Brain microvascular endothelial cell (primary cell): ENCODE measurements around the gene TRABD2B.

ENCODE experiments used
- DNase-seq: peaks from one replicate; pipeline ENCODE4 v3.0.0-alpha.2; 2020
- H3K27ac ChIP-seq: fragments of 250-450 bp; sonication (Bioruptor Pico); 2 replicates; pipeline ENCODE4 v1.5.1; 2020; ENCODE audit warnings: mild to moderate bottlenecking, moderate library complexity
- H3K27me3 ChIP-seq: fragments of 250-450 bp; sonication (Bioruptor Pico); replicated peaks from 2 replicates; pipeline ENCODE4 v1.5.1; 2020; ENCODE audit warnings: mild to moderate bottlenecking
- H3K36me3 ChIP-seq: fragments of 250-450 bp; sonication (Bioruptor Pico); replicated peaks from 2 replicates; pipeline ENCODE4 v1.5.1; 2020; ENCODE audit warnings: mild to moderate bottlenecking
- H3K4me3 ChIP-seq: 2 replicates; pipeline ENCODE4 v1.5.1; 2011; ENCODE audit warnings: low read depth, mild to moderate bottlenecking, control low read depth, low read length, moderate library complexity
- CTCF ChIP-seq: IDR thresholded peaks from 2 replicates; pipeline ENCODE4 v1.5.1; 2011; ENCODE audit warnings: low read depth, mild to moderate bottlenecking, moderate library complexity, low read length, control low read depth, inconsistent platforms; ENCODE audit errors: missing control alignments
- in situ Hi-C: cut with HindIII; loops from 2 replicates; pipeline ENCODE4 v1.10.0; 2017; ENCODE audit warnings: low sequenced_read_pairs, low pct_ligation_motif_present

The TRABD2B gene

GRCh38 chr1:47788761-47789160, 208.4 kb downstream of the TRABD2B start:
- H3K36me3 ChIP-seq = no peaks in the 10 kb centered on the region
- no peak overlapping the region for H3K4me3 ChIP-seq
- in situ Hi-C loops = no loop called here
- no peak for DNase-seq
- H3K27ac ChIP-seq = no peak overlapping the region
- H3K27me3 ChIP-seq = no peaks in the 10 kb centered on the region
- TF ChIP-seq CTCF = no peak

DNA sequence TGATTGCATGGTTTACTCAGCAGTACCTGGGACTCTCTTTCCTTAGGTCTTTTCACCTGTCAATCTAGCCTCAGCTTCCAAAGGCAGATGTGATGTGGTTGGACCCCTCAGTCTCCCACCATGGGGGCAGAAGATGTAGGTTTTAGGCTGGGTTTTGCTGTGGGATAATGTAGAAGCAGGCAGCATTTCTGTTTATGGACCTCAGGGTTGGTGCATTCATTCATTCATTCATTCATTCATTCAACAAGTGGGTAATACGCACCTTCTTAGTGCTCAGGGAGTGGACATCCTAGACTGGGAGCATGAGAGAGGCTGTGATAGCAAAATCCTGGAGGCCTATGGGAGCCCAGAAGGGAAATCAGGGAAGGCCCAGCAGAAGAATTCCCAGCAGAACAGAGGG, 209.6 kb downstream of the TRABD2B start:
- TF ChIP-seq CTCF = no peak
- H3K36me3 ChIP-seq = no peaks in the 10 kb centered on the region
- no peak overlapping the region for H3K4me3 ChIP-seq
- no peaks in the 10 kb centered on the region for H3K27me3 ChIP-seq
- DNase-seq = no peak
- in situ Hi-C loops = no loop called here
- no peak overlapping the region for H3K27ac ChIP-seq

DNA sequence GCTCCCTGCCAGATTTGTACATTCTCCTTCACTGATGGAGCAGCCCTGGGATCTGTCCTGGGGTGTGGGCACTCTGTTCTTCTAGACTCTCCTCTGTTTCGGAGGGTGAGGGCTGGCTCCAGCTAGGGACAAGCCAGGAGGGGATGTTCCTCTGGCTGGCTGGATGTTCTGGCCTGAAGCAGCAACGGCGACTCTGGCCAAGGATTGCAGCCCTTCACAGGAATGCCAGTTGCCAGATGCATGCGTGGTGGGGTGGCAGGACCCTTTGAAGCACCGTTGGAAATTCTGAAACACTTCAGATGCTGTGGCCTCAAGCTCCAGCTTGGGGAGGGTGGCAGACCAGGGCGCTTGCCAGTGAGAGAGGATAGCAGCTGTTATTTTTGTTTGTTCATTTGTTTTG, 210.9 kb downstream of the TRABD2B start:
- Histone ChIP-seq H3K27me3 (no peaks in the 10 kb centered on the region), H3K4me3 (no peak overlapping the region), H3K36me3 (no peaks in the 10 kb centered on the region), H3K27ac (no peak overlapping the region)
- DNase-seq = no peak
- in situ Hi-C loops = no loop called here
- TF ChIP-seq CTCF = no peak

DNA sequence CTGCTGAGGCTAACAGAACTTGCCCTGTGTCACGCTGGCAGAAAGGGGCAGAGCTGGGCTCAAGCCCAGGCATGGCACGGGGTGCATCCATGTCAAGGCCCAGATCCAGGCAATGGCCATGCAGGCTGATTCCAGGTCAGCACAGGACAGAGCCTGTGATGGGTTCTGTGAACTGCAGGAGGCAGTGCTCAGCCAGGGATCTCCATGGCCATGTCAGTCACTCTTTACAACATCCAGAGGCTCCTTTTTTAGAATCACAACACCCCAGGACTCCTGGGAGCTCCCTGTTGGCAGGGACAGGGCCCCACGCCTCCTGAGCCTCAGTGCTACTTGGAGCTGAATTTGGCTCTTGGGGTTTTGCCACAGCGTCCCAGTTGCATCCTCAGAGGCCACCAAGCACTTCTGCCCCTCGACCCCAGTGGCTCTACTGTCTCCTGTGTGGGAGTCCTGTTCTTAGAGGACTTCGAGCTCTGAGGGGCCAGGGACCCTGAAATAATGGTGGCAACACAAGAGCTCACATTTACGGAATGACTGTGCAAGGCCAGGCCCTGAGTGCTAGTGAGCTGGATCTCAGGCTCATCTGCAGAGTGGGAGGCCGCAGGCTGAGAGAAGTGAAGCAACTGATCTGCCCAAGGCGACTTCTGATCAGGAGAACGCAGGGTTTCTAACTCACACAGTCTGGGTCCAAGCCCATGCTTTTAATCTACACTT, 211.5 kb downstream of the TRABD2B start:
- Histone ChIP-seq H3K4me3 (no peak overlapping the region), H3K27ac (no peak overlapping the region), H3K27me3 (no peaks in the 10 kb centered on the region), H3K36me3 (no peaks in the 10 kb centered on the region)
- TF ChIP-seq CTCF = peak; percentile 23
- in situ Hi-C loops = no loop called here
- DNase-seq = no peak

DNA sequence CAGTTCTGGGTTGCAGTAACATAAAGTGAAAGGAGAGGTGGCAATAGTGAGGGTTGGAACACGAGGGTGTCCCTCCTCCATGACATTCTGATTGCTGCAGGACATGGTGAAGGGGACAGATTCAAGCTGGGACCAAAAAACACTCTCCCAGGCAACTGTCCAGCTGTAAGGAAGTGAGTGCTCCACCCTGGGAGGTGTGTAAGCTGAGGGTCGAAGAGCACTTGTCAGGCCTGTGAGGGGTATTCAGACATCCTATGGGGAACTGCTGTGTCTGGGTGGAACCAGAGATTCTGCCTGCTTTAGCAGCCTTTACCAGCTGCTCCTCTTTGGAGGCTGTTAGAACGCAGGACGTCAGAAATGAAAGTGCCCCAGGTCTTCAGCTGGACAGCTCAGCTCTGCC, 212.1 kb downstream of the TRABD2B start:
- no peaks in the 10 kb centered on the region for H3K27me3 ChIP-seq
- in situ Hi-C loops = no loop called here
- H3K27ac ChIP-seq = no peak overlapping the region
- TF ChIP-seq CTCF = no peak
- H3K4me3 ChIP-seq = no peak overlapping the region
- no peak for DNase-seq
- no peaks in the 10 kb centered on the region for H3K36me3 ChIP-seq

GRCh38 chr1:47784497-47784822, 212.7 kb downstream of the TRABD2B start:
- in situ Hi-C loops = no loop called here
- no peak for DNase-seq
- Histone ChIP-seq H3K27ac (no peak overlapping the region), H3K36me3 (no peaks in the 10 kb centered on the region), H3K27me3 (no peaks in the 10 kb centered on the region), H3K4me3 (no peak overlapping the region)
- TF ChIP-seq CTCF = no peak
